ENCODE measurements around the gene TMEM176B.

DNA sequence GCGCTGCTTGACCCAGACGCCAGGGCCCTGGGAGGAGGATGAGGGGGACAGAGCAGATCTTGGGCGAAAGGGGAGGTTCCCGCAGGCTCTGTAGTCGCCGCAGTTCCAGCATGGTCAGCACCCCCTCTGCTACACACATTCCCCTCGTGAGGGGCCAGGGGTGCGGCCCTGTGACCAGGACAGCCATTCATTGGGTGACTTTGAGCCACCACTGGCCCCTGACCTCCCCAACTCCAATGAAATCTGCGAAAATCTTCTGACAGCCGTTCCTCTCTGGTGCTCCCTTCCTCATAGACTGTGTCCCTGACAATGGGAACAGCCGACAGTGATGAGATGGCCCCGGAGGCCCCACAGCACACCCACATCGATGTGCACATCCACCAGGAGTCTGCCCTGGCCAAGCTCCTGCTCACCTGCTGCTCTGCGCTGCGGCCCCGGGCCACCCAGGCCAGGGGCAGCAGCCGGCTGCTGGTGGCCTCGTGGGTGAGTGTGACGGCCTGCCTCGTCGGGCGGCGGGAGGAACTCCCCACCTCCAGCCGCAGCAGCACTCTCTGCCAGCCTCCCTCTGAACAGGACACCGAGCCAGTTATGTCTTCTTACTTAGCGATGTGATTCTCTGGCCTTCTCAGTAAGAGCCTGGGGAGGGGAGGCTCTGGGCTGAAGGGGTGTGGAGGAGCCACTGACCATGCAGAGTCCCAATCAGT is 1.2 kb upstream of the TMEM176B start:
- TF ChIP-seq CTCF (IDR thresholded peaks at IDR 0.05; ENCODE audit: extremely low read depth in 1 of 2, insufficient read depth in 1 of 2, low read depth in 1 of 2, low read length in 2 of 2) (no peak), POLR2A (IDR thresholded peaks at IDR 0.05; ENCODE audit: low read depth, low read length) (no peak), GATA2 (IDR thresholded peaks at IDR 0.05; ENCODE audit: insufficient read depth, insufficient read length, low read depth, low read length) (no peak), MYC (IDR thresholded peaks at IDR 0.05; ENCODE audit: low read depth, low read length) (no peak), JUN (IDR thresholded peaks at IDR 0.05; ENCODE audit: borderline replicate concordance, insufficient read depth, insufficient read length, low read depth) (no peak), POLR2AphosphoS5 (IDR thresholded peaks at IDR 0.05; ENCODE audit: insufficient read depth, low read depth, low read length) (no peak), EZH2 (IDR thresholded peaks at IDR 0.05; ENCODE audit: borderline replicate concordance, low read depth, low read length, severe bottlenecking) (no peak), FOS (IDR thresholded peaks at IDR 0.05; ENCODE audit: borderline replicate concordance, insufficient read depth, low read length) (no peak)
- TF ChIP-seq, protein P1, sequence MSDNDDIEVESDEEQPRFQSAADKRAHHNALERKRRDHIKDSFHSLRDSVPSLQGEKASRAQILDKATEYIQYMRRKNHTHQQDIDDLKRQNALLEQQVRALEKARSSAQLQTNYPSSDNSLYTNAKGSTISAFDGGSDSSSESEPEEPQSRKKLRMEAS (IDR thresholded peaks at IDR 0.05; ENCODE audit: insufficient read depth, insufficient read length), result no peak
